Bronchial epithelial cell (primary cell): ENCODE results near the gene PPFIA3. TPM values are rescaled to one million over a fixed set of nuclear protein-coding genes. Genes with fewer than 3 reads are reported as not detected.
A peak's percentile ranks its signal among the peaks of the same experiment; 100 is the strongest.
"Not testable (repeated sequence)": the region's sequence is repeated elsewhere in the genome, so short reads cannot be mapped to it uniquely, and the experiment has no call there.

Source experiments
- DNase-seq: peaks from one replicate; pipeline ENCODE4 v3.0.0-alpha.2; 2010; ENCODE audit warnings: low read depth
- FAIRE-seq: peaks from 2 replicates; lab custom pipeline; 2011; peaks lifted over from hg19 to GRCh38; lab: Jason Lieb, UNC
- H3K27me3 ChIP-seq: 2 replicates; pipeline ENCODE4 v1.5.1; 2011; ENCODE audit warnings: low read length; ENCODE audit not compliant: control insufficient read depth, insufficient read depth
- H3K36me3 ChIP-seq: 2 replicates; pipeline ENCODE4 v1.5.1; 2011; ENCODE audit warnings: low read length; ENCODE audit not compliant: control insufficient read depth, insufficient read depth
- H3K4me3 ChIP-seq: 2 replicates; pipeline ENCODE4 v1.5.1; 2011; ENCODE audit warnings: mild to moderate bottlenecking, low read depth, low read length, control low read depth
- total RNA-seq: library from RNA; depleted of rRNA; stranded (reverse); fragments of >200 nt; gene quantifications from 2 replicates; pipeline ENCODE4 v1.2.1, GENCODE V29; 2014
- TF ChIP-seq, protein P1 (sequence below): IDR thresholded peaks from 2 replicates; pipeline ENCODE4 v1.5.1; 2011; ENCODE audit warnings: mild to moderate bottlenecking, moderate library complexity, low read length, control low read depth, inconsistent platforms; ENCODE audit not compliant: insufficient read depth, severe bottlenecking

Gene PPFIA3
- total RNA-seq = 1.3 and 2.2 TPM in 2 replicates

DNA sequence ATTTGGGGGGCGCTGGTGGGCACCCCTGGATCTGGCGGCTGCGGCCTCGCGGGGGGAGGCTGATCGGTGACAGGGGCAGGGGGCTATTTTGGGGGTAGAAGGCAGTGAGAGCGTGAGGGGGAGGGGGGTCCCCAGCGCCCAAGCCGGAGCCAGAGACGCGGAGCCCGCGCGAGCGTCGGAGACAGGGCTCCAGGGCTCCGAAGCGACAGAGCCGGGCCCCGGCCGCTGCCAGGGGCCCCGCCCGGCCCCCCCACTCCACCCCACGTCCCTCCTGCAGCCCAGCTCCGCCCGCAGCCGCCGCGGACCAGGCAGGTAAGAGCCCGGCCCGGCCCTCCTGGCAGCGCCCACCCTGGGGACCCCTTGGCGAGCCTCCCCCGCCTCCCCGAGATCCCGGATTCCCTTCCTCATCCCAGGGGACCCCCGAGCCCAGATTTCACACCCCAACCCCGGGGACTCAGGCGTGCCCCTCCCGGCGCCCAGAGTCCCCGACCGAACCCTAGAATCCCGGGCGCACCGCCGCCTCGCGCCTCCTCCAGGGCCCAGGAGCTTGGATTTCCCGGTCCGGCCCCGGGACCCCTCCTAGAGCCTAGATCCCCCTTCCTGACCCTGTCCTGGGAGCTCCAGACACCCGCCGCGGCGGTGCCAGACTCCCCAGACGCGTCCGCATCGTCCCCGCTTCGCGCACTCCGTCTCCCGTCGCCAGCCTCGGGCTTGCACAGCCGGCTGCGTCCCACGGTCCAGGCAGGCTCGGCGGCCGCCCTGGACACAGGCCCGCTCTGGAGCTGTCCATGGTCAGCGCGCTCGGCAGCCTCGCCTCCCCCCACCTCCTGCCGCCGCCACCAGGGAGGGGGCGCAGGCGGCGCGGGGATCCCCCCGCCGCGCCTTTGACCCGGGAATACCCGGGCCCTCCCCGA is at the start of gene PPFIA3:
TSS of gene PPFIA3 (plus strand) at position 134 of the 914 bp plus-strand sequence. CDS start 8,330 bp downstream, outside the sequence.
- DNase-seq = no peak
- Histone ChIP-seq H3K36me3 (no peaks in the 10 kb centered on the region), H3K27me3 (no peaks in the 10 kb centered on the region), H3K4me3 (peak within 1 kb of the TSS; percentile 94)
- TF ChIP-seq, protein P1, sequence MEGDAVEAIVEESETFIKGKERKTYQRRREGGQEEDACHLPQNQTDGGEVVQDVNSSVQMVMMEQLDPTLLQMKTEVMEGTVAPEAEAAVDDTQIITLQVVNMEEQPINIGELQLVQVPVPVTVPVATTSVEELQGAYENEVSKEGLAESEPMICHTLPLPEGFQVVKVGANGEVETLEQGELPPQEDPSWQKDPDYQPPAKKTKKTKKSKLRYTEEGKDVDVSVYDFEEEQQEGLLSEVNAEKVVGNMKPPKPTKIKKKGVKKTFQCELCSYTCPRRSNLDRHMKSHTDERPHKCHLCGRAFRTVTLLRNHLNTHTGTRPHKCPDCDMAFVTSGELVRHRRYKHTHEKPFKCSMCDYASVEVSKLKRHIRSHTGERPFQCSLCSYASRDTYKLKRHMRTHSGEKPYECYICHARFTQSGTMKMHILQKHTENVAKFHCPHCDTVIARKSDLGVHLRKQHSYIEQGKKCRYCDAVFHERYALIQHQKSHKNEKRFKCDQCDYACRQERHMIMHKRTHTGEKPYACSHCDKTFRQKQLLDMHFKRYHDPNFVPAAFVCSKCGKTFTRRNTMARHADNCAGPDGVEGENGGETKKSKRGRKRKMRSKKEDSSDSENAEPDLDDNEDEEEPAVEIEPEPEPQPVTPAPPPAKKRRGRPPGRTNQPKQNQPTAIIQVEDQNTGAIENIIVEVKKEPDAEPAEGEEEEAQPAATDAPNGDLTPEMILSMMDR = no peak
- no peak for FAIRE-seq

DNA sequence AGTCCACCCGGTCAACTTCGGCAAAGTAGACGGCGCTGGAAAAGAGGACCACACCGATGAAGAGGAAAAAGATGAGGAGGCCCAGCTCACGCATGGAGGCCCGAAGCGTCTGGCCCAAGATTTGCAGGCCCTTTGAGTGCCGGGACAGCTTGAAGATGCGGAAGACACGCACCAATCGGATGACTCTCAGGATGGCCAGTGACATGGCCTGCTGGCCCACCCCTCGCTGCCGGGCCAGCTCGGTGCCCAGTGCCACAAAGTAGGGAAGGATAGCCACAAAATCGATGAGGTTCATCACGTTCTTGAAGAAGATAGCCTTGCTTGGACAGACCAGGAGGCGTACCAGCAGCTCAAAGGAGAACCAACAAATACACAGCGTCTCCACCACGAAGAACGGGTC is 48.9 kb upstream of the PPFIA3 start:
- FAIRE-seq = peak; percentile 90
- no peak for DNase-seq
- peaks cover 11% of the 10 kb centered on the region for H3K27me3 ChIP-seq
- H3K36me3 ChIP-seq = no peaks in the 10 kb centered on the region
- TF ChIP-seq, protein P1 = no peak
- H3K4me3 ChIP-seq = no peak overlapping the region

DNA sequence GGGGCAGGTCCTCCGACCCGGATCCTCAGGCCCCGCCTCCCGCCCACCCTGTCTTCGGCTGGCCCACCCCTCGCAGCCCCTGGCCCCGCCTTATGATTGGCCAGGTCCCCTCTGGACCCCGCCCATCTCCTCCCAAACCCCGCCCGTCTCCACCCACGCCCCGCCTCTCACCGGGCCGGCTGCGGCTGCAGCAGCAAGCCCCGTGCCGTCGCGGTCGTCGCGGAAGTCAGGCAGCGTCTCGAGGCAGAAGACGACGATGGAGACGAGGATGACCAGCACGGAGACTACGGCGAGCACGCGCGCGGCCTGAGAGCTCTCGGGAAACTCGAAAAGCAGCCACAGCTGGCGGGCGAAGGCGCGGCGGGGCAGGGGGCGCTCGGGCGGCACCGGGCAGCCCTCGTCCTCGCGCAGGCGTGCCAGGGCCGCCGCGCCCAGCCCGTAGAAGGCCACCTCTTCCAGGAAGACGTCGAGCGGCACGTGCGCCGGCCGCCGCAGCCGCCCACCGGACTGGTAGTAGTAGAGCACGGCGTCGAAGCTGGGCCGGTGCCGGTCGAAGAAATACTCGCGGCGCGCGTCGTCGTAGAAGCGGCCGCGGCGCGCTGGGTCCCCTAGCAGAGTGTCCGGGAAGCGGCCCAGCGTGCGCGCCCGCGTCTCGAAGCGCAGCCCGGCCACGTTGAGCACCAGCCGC is 47.3 kb upstream of the PPFIA3 start:
- Histone ChIP-seq H3K4me3 (no peak overlapping the region), H3K36me3 (no peaks in the 10 kb centered on the region), H3K27me3 (peaks cover 11% of the 10 kb centered on the region)
- TF ChIP-seq, protein P1 = no peak
- FAIRE-seq = no peak
- DNase-seq = no peak

DNA sequence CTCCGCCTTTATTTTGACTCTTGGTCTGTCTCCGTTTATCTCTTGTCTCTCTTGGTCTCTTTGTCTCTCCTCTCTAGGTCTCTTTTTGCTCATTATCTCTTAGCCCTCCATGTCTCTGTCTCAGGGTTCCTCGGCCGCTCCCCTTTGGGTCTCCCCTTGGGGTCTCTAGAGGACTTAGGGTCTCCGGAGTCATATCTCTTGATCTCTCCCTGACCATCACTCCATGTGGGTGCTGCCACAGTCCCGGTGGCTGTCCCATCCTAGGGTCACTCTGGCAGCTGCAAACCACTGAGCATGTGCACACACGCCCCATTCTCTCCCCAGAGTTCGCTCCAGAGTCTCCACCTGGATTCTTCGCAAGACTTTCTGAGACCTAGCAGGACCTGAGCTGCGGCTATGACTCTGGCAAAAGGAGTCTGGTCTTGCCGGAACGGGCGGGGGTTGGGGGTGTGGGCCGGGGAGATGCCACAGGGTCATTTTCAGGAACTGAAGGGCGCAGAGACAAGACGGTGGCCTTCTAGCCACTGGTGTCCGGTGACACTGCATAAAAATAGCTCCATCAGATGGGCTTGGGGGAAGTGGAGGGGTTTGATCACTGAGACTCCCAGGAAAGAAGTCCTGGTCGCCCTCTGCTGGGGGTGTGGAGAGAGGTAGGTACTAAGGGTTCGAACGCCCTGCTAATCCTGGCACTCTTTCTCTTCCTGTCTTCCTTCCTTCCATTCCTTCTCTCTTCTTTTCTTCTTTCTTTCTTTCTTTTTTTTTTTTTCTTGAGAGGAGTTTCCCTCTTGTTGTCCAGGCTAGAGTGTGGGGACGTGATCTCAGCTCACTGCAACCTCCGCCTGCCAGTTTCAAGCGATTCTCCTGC is 45.6 kb upstream of the PPFIA3 start:
- H3K27me3 ChIP-seq = peaks cover 11% of the 10 kb centered on the region
- no peak overlapping the region for H3K4me3 ChIP-seq
- H3K36me3 ChIP-seq = no peaks in the 10 kb centered on the region
- TF ChIP-seq, protein P1 = peak; percentile 54
- FAIRE-seq = no peak
- DNase-seq = no peak

DNA sequence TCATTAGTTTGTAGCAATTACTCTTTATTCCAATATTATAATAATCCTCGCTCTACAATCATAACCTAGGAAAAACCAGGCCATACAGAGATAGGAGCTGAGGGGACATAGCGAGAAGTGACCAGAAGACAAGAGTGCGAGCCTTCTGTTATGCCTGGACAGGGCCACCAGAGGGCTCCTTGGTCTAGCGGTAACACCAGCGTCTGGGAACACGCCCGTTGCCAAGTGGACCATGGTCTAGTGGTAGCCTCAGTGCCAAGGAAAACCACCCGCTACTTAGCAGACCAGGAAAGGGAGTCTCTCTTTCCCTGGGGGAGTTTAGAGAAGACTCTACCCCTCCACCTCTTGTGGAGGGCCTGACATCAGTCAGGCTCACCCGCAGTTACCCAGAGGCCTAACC is 44.5 kb upstream of the PPFIA3 start:
- not testable (repeated sequence) for DNase-seq, H3K36me3 ChIP-seq, FAIRE-seq, H3K4me3 ChIP-seq
- TF ChIP-seq, protein P1 = peak; percentile 67
- peaks cover 11% of the 10 kb centered on the region for H3K27me3 ChIP-seq
